NCI-H345 (cell line): ENCODE results near the gene BSX.

Experiments
- DNase-seq: peaks from one replicate; lab custom pipeline; 2025; lab: John Stamatoyannopoulos, UW

Gene BSX

DNA sequence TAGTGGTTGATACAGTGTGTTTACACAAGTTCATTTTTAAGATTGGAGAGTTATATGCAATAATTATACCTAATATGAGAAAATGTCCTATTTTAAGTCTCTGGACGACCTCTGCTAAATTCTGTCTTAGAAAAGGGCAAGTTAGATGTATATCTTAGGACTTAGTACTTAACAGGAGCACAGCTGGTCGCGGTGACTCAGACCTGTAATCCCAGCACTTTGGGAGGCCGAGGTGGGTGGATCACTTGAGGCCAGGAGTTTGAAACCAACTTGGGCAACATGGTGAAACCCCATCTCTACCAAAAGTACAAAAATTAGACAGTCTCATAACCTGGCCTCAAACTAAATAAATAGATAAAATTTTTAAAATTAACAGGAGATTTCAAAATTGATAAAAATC lies 27.2 kb downstream of the BSX start:
- DNase-seq = no peak

GRCh38 chr11:122951211-122951610 lies 30.4 kb downstream of the BSX start:
- DNase-seq = no peak

- no peak for DNase-seq
Observed at GRCh38 chr11:122938557-122938956, 43.1 kb downstream of the BSX start.

GRCh38 chr11:122937983-122938382 lies 43.7 kb downstream of the BSX start:
- DNase-seq = no peak

GRCh38 chr11:122933416-122933815 lies 48.2 kb downstream of the BSX start:
- no peak for DNase-seq

DNA sequence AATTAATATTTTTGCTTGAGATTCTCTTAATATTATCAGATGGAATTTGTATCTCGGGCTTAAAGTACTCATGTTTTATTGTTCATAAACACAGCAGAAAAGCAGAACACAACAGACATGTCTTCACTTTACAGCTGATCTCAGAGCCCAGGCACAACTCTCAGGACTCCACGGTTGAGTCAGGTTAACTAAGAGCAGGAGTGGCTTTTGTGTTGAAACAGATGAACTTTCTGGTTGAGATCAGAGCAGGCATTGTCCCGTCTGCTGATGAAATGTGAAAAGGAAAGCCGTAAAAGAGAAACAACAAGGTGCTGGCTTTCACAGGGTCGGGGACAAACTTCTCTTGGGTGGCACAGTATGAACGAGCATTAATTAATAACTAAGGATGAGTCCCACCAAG lies 50.1 kb downstream of the BSX start:
- DNase-seq = no peak
